Ovary (tissue), 9 donors: ENCODE data around the gene POLQ. TPM values are rescaled to one million over a fixed set of nuclear protein-coding genes. Genes with fewer than 3 reads are reported as not detected.

Experiments used
- DNase-seq, 5 donors: peaks; one replicate each; pipeline ENCODE4 v3.0.0-alpha.2; 2019 to 2020
- H3K27ac ChIP-seq, 2 donors: fragments of 200-600 bp; one replicate each; pipeline versions ENCODE4 v1.5.1 to v1.8.0; 2019 to 2022
- H3K27me3 ChIP-seq: fragments of 200-600 bp; one replicate; pipeline ENCODE4 v1.8.0; 2022
- H3K36me3 ChIP-seq: fragments of 200-600 bp; sonication (generic); one replicate; pipeline ENCODE4 v1.5.1; 2019
- H3K4me1 ChIP-seq: one replicate; pipeline ENCODE4 v1.8.1; 2013; ENCODE audit warnings: mild to moderate bottlenecking, moderate library complexity; ENCODE audit not compliant: insufficient read depth
- H3K4me3 ChIP-seq: fragments of 200-600 bp; sonication (generic); one replicate; pipeline ENCODE4 v1.5.1; 2017
- H3K9me3 ChIP-seq, 2 donors: fragments of 200-600 bp in 1 of 2; sonication (generic) in 1 of 2; one replicate each; pipeline versions ENCODE4 v1.5.1 to v1.8.1; 2013 to 2019; ENCODE audit warnings: mild to moderate bottlenecking in 1 of 2, moderate library complexity in 1 of 2
- CTCF ChIP-seq, 3 donors: fragments of 450-650 bp in 2 of 3; fragments of 200-600 bp in 1 of 3; IDR thresholded peaks; one replicate each; pipeline versions ENCODE4 v1.5.1 to v1.8.0; 2016 to 2022; ENCODE audit warnings: antibody characterized with exemption in 3 of 3, mild to moderate bottlenecking in 1 of 3
- EP300 ChIP-seq: sonication (generic); formaldehyde crosslinking; IDR thresholded peaks from one replicate; pipeline ENCODE4 v1.6.1; 2017; ENCODE audit warnings: antibody characterized with exemption
- POLR2A ChIP-seq: fragments of 450-650 bp; IDR thresholded peaks from one replicate; pipeline ENCODE4 v1.6.1; 2017; ENCODE audit warnings: antibody characterized with exemption, mild to moderate bottlenecking, moderate library complexity
- WGBS, 3 donors: extraction: QIAGEN DNeasy Blood & Tissue Kit in 1 of 3; methylation state at CpG; one replicate each; pipeline versions ENCODE4 v1.1.5 to v1.1.7; 2013 to 2017; 5-methylcytosine and 5-hydroxymethylcytosine counted together
- intact Hi-C, 4 donors: fragments of 100-400 bp; cut with DNase I; formaldehyde crosslinking; loops; one replicate each; pipeline versions ENCODE4 v1.11.0 to v1.15.1; 2022 to 2023
- polyA plus RNA-seq, 2 donors: library from polyadenylated mRNA; stranded (reverse); fragments of 200-250 nt in 1 of 2; fragments of 350-450 nt in 1 of 2; fragmentation: Illumina TruSeq in 1 of 2; extraction: RNeasy Lipid Tissue Mini Kit (QIAGEN cat#74804) in 1 of 2; gene quantifications; one replicate each; pipeline ENCODE4 v1.2.3, GENCODE V29; 2013 to 2014
- total RNA-seq, 7 donors: library from RNA; depleted of rRNA in 2 of 7; stranded (reverse); fragments of >200 nt in 2 of 7; fragmentation: NEBNext Ultra II Directional in 3 of 7; extraction: Animal tissue kit (Norgen Biotek cat#: 25700) in 3 of 7; gene quantifications; one replicate each; pipeline versions ENCODE4 v1.1.0 to v1.2.4, GENCODE V29; 2016 to 2023
- donor health status: DM: no; HTN: no; CAD: no; lungs with moderate emphysema.
- donor health status: DM: no; HTN: no; CAD: no.
- donor health status: Bipolar disorder and iron deficiency.
- donor health status: DM: yes; HTN: yes; CAD: no.
- donor health status: DM: no; HTN: no; CAD: no.
- donor health status: DM: yes; HTN: yes; CAD: no.

POLQ gene
- total and polyA plus RNA-seq, 9 donors, result 0.08 to 0.55 (median 0.22) TPM

- intact Hi-C loops, result no loop called here
- no peaks in the 10 kb centered on the region for H3K36me3 ChIP-seq
- no peaks in the 10 kb centered on the region for H3K27me3 ChIP-seq
- no peak for TF ChIP-seq POLR2A
- TF ChIP-seq EP300, result no peak
- TF ChIP-seq CTCF (IDR thresholded peaks at IDR 0.05), result no peak
- no peaks in the 10 kb centered on the region for H3K4me1 ChIP-seq
- no peak overlapping the region for H3K27ac ChIP-seq
- DNase-seq, result no peak
- H3K4me3 ChIP-seq, result no peak overlapping the region
- H3K9me3 ChIP-seq, result no peaks in the 10 kb centered on the region
Measured at GRCh38 chr3:121430664-121431215, 115.0 kb downstream of the POLQ start.

DNA sequence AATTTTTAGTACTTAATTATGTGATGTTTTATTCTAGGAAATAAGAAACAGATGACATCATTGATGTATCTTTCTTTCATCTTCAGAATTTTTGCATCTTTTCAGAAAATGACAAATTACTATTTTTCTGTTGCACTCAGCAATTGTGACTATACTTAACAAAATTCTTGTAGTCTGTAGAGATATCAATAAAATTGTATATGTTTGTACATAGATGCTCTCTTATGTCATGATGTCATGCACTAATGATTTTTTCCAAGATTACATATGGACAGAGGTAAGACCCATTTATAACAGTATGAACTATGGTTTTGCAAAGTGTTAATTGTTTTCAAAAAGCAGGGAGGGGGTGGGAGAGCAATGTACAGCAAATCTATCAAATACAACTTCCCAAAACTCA is 121.2 kb downstream of the POLQ start:
- no peak for DNase-seq
- no peaks in the 10 kb centered on the region for H3K9me3 ChIP-seq
- no peak overlapping the region for H3K27ac ChIP-seq
- no peaks in the 10 kb centered on the region for H3K4me1 ChIP-seq
- TF ChIP-seq CTCF (IDR thresholded peaks at IDR 0.05), result no peak
- TF ChIP-seq POLR2A, result no peak
- TF ChIP-seq EP300, result no peak
- no peaks in the 10 kb centered on the region for H3K36me3 ChIP-seq
- H3K4me3 ChIP-seq, result no peak overlapping the region
- intact Hi-C loops, result no loop called here
- H3K27me3 ChIP-seq, result no peaks in the 10 kb centered on the region

- Histone ChIP-seq H3K36me3 (no peaks in the 10 kb centered on the region), H3K27me3 (no peaks in the 10 kb centered on the region), H3K4me1 (no peaks in the 10 kb centered on the region), H3K4me3 (no peak overlapping the region), H3K9me3 (no peaks in the 10 kb centered on the region), H3K27ac (no peak overlapping the region)
- intact Hi-C loops, result no loop called here
- WGBS, 3 donors, result 91 to 93% (median 93%) methylated on average over 6 of the region's 6 CpGs
- TF ChIP-seq CTCF (IDR thresholded peaks at IDR 0.05), result no peak
- TF ChIP-seq EP300, result no peak
- TF ChIP-seq POLR2A, result no peak
- no peak for DNase-seq
Measured at GRCh38 chr3:121418182-121418581, 127.6 kb downstream of the POLQ start.

DNA sequence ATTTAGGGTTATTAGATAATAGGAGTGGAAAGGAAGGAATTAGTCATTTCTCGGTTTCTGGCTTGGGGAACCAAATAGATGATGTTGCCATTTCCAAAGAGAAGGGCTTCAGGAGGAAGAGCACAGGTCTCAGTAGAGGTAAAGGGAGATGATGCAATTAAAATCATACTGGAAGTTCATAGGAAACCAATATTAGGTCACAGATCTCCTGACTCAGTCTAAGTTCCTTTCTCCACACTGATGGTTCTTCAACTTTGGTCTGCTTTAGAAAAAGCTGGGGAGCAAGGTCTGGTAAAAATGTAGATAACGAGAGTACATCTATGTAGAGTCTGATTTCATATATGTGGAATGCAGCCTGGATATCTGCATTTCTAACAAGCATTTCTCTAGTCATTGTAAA is 130.9 kb downstream of the POLQ start:
- intact Hi-C loops, result no loop called here
- Histone ChIP-seq H3K4me3 (no peak overlapping the region), H3K4me1 (no peaks in the 10 kb centered on the region), H3K9me3 (no peaks in the 10 kb centered on the region), H3K36me3 (no peaks in the 10 kb centered on the region), H3K27me3 (no peaks in the 10 kb centered on the region), H3K27ac (no peak overlapping the region)
- TF ChIP-seq CTCF (IDR thresholded peaks at IDR 0.05) (no peak), POLR2A (no peak), EP300 (no peak)
- 91 to 95% (median 93%) methylated on average over 2 of the region's 2 CpGs for WGBS, 3 donors
- no peak for DNase-seq
